ENCODE data around the gene XK.

GRCh38 chrX:37752281-37752680 is 66.7 kb downstream of the XK start:
- TF ChIP-seq CTCF (IDR thresholded peaks at IDR 0.05) (no peak), EZH2 (IDR thresholded peaks at IDR 0.05; ENCODE audit: borderline replicate concordance, insufficient read depth, low read depth, low read length, poor library complexity, severe bottlenecking) (no peak)
